ENCODE data around the gene SNORC.

SNORC gene

DNA sequence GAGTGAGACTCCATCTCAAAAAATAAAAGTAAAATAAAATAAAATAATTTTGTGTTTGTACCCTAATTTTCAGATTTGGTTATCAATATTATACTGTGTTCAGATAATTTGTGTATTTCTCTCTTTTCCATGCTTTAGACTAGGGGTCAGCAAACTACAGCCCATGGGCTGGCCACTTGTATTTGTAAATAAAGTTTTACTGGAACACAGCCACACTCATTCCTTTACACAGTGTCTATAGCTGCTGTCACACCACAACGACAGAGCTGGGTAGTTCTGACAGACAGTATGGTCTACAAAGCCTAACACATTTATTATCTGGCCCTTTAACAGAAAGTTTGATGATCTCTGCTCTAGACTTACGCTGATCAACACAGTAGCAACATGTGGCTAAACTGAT lies 43.8 kb downstream of the SNORC start:
- TF ChIP-seq, protein P1, sequence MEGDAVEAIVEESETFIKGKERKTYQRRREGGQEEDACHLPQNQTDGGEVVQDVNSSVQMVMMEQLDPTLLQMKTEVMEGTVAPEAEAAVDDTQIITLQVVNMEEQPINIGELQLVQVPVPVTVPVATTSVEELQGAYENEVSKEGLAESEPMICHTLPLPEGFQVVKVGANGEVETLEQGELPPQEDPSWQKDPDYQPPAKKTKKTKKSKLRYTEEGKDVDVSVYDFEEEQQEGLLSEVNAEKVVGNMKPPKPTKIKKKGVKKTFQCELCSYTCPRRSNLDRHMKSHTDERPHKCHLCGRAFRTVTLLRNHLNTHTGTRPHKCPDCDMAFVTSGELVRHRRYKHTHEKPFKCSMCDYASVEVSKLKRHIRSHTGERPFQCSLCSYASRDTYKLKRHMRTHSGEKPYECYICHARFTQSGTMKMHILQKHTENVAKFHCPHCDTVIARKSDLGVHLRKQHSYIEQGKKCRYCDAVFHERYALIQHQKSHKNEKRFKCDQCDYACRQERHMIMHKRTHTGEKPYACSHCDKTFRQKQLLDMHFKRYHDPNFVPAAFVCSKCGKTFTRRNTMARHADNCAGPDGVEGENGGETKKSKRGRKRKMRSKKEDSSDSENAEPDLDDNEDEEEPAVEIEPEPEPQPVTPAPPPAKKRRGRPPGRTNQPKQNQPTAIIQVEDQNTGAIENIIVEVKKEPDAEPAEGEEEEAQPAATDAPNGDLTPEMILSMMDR (IDR thresholded peaks at IDR 0.05; ENCODE audit: control insufficient read depth, extremely low read depth, insufficient read depth), result no peak
- H3K4me3 ChIP-seq (ENCODE audit: low read depth, low read length), result no peak overlapping the region
- no peak for DNase-seq (ENCODE audit: low read depth)

GRCh38 chr2:232919141-232919540 lies 49.1 kb downstream of the SNORC start:
- TF ChIP-seq, protein P1 (IDR thresholded peaks at IDR 0.05; ENCODE audit: control insufficient read depth, extremely low read depth, insufficient read depth), result no peak
- no peak for DNase-seq (ENCODE audit: low read depth)
- H3K4me3 ChIP-seq (ENCODE audit: low read depth, low read length), result no peak overlapping the region

DNA sequence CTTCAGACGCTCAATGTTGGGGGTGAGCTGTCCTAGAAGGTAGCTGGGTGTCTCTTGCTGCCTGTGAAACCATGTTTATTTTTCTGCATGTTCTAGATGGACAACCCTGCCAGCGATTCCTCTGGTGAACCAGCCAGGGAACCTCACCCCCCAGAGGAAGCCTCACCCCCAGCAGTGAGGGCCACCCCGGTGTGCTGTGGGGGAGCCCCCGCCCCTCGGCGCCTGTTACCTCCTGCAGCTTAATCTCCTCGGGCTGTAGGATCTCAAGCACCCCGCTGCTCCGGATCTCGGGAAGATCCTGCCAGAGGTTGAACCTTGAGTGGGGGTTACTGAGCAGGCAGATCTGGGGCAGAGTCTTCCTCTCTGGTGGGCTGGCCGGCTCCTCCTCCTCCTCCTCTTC lies 50.0 kb downstream of the SNORC start:
- no peak overlapping the region for H3K4me3 ChIP-seq (ENCODE audit: low read depth, low read length)
- DNase-seq (ENCODE audit: low read depth), result no peak
- TF ChIP-seq, protein P1 (IDR thresholded peaks at IDR 0.05; ENCODE audit: control insufficient read depth, extremely low read depth, insufficient read depth), result no peak

GRCh38 chr2:232920760-232921159 lies 50.7 kb downstream of the SNORC start:
- TF ChIP-seq, protein P1 (IDR thresholded peaks at IDR 0.05; ENCODE audit: control insufficient read depth, extremely low read depth, insufficient read depth), result no peak
- DNase-seq (ENCODE audit: low read depth), result no peak

GRCh38 chr2:232924433-232924832 lies 54.4 kb downstream of the SNORC start:
- TF ChIP-seq, protein P1 (IDR thresholded peaks at IDR 0.05; ENCODE audit: control insufficient read depth, extremely low read depth, insufficient read depth), result no peak
- no peak for DNase-seq (ENCODE audit: low read depth)
- no peak overlapping the region for H3K4me3 ChIP-seq (ENCODE audit: low read depth, low read length)

More at GRCh38 chr2:232920760-232921159, 50.7 kb downstream of the SNORC start:
- H3K4me3 ChIP-seq (ENCODE audit: low read depth, low read length), result no peak overlapping the region

DNA sequence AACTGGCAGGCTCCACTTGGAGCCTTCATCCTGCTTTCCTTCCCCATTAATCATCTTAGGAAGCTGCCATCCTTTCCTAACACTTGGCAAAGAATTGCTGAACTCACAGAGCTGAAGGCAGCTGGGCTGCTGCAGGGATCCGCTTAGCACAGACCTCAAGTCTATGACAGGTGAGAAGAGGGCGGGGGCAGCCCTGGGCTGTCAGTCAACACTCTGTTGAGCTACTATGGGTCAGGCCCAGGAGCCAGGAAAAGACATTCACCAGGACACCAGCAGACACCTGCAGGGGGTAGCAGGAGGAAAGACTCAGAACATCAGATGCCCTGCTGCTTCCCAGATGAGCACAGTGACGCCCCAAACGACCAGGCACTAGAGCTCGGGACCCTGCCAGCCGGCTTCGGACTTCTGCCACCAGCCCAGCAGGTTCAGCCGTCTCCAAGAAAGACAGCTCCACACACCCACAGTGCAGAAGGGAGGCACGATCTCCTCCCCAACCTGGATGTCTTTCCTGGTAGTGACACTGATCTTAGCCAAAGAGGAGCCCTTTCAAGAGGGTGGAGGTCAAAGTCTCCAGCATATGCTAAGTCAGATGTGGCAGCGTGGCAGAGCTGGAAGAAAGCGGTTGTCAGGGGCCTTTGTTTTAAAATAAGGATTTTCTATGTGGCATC lies 55.2 kb downstream of the SNORC start:
- H3K4me3 ChIP-seq (ENCODE audit: low read depth, low read length), result no peak overlapping the region
- DNase-seq (ENCODE audit: low read depth), result no peak
- TF ChIP-seq, protein P1 (IDR thresholded peaks at IDR 0.05; ENCODE audit: control insufficient read depth, extremely low read depth, insufficient read depth), result no peak

DNA sequence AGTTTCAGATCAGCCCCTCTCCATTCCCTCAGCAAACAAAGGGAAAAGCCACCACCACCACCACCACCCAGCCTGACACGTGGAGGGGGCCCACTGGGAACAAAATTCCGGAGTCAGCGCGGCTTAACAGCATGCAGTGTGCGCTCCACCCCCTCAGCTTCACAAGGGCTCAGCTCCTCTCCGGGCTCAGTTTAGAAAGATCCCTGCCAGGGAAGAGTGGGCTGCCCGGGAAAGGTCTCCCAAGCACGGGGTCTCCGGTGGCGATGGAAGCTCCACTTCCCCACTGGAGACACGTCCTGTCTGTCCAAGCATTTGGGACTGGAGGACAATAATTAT lies 55.7 kb downstream of the SNORC start:
- no peak overlapping the region for H3K4me3 ChIP-seq (ENCODE audit: low read depth, low read length)
- TF ChIP-seq, protein P1 (IDR thresholded peaks at IDR 0.05; ENCODE audit: control insufficient read depth, extremely low read depth, insufficient read depth), result no peak
- no peak for DNase-seq (ENCODE audit: low read depth)

Data from LNCaP clone FGC (cell line).